ENCODE results near the gene SLC9A1.

SLC9A1 gene

GRCh38 chr1:27154991-27155781, at the start of gene SLC9A1 (continued):
- TF ChIP-seq ZBTB26 (tag by site-specific recombination; optimal IDR thresholded peaks at IDR 0.05) (peak; percentile 45), ZNF701 (tag by site-specific recombination; IDR thresholded peaks at IDR 0.05) (no peak), ZNF266 (tag by site-specific recombination; IDR thresholded peaks at IDR 0.05; ENCODE audit: low read depth) (no peak), ZNF302 (tag by site-specific recombination; IDR thresholded peaks at IDR 0.05; ENCODE audit: low read depth) (0 out of 2 replicates have a peak, but pooled peaks have one; percentile 39), HOXA7 (CRISPR knock-in tag; IDR thresholded peaks at IDR 0.05; ENCODE audit: borderline replicate concordance) (no peak), HOXC10 (CRISPR knock-in tag; IDR thresholded peaks at IDR 0.05) (no peak), ZNF19 (tag by site-specific recombination; IDR thresholded peaks at IDR 0.05; ENCODE audit: low read depth) (no peak), ELK4 (IDR thresholded peaks at IDR 0.05; ENCODE audit: borderline replicate concordance, low read depth, low read length) (no peak), ZNF223 (tag by site-specific recombination; IDR thresholded peaks at IDR 0.05) (no peak), ZNF394 (tag by site-specific recombination; IDR thresholded peaks at IDR 0.05; ENCODE audit: borderline replicate concordance) (peak; percentile 79), ZNF426 (tag by site-specific recombination; IDR thresholded peaks at IDR 0.05) (no peak), KLF8 (tag by site-specific recombination; IDR thresholded peaks at IDR 0.05) (peak; percentile 97), ZNF473 (tag by site-specific recombination; IDR thresholded peaks at IDR 0.05) (no peak), ZNF664 (tag by site-specific recombination; IDR thresholded peaks at IDR 0.05) (peak; percentile 44), IKZF3 (tag by site-specific recombination; IDR thresholded peaks at IDR 0.05) (peak; percentile 54; the same call in 1 of the 2 replicates), ZNF155 (tag by site-specific recombination; IDR thresholded peaks at IDR 0.05) (no peak), ZSCAN5A (tag by site-specific recombination; IDR thresholded peaks at IDR 0.05) (0 out of 2 replicates have a peak, but pooled peaks have one; percentile 42), TCF7L2 (IDR thresholded peaks at IDR 0.05; ENCODE audit: borderline replicate concordance, low read depth, low read length) (no peak), KLF7 (tag by site-specific recombination; IDR thresholded peaks at IDR 0.05; ENCODE audit: borderline replicate concordance) (peak; percentile 70; the same call in 1 of the 2 replicates), PRDM1 (tag by site-specific recombination; IDR thresholded peaks at IDR 0.05) (peak; percentile 92), ZNF558 (tag by site-specific recombination; IDR thresholded peaks at IDR 0.05) (peak; percentile 65; the same call in 1 of the 2 replicates), ZNF391 (tag by site-specific recombination; IDR thresholded peaks at IDR 0.05; ENCODE audit: borderline replicate concordance, low read depth) (peak; percentile 92), ZNF341 (tag by site-specific recombination; IDR thresholded peaks at IDR 0.05; ENCODE audit: low read depth) (no peak), ZNF555 (tag by site-specific recombination; conservative IDR thresholded peaks at IDR 0.05) (no peak), ZNF214 (tag by site-specific recombination; IDR thresholded peaks at IDR 0.05; ENCODE audit: borderline replicate concordance) (no peak), ZNF138 (tag by site-specific recombination; IDR thresholded peaks at IDR 0.05; ENCODE audit: borderline replicate concordance) (no peak), REST (tag by site-specific recombination; IDR thresholded peaks at IDR 0.05) (no peak), BCL6B (tag by site-specific recombination; IDR thresholded peaks at IDR 0.05) (peak; percentile 62; the same call in 1 of the 2 replicates), ZNF571 (tag by site-specific recombination; IDR thresholded peaks at IDR 0.05) (no peak)
- TF ChIP-seq, protein P1, sequence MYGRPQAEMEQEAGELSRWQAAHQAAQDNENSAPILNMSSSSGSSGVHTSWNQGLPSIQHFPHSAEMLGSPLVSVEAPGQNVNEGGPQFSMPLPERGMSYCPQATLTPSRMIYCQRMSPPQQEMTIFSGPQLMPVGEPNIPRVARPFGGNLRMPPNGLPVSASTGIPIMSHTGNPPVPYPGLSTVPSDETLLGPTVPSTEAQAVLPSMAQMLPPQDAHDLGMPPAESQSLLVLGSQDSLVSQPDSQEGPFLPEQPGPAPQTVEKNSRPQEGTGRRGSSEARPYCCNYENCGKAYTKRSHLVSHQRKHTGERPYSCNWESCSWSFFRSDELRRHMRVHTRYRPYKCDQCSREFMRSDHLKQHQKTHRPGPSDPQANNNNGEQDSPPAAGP (tag by site-specific recombination; IDR thresholded peaks at IDR 0.05), result peak; percentile 72; the same call in 1 of the 2 replicates

All from HEK293 (cell line).